ENCODE measurements around the gene COL23A1.

Gene COL23A1

GRCh38 chr5:178307267-178308045, 282.7 kb downstream of the COL23A1 start:
- no peaks in the 10 kb centered on the region for H4K20me1 ChIP-seq (ENCODE audit: insufficient read depth, low read length)
- TF ChIP-seq CTCF (IDR thresholded peaks at IDR 0.05; ENCODE audit: low read depth, low read length) (no peak), EZH2phosphoT487 (IDR thresholded peaks at IDR 0.05; ENCODE audit: low read depth) (no peak)
- H2AFZ ChIP-seq (ENCODE audit: low read depth, low read length) = no peak overlapping the region
- no peaks in the 10 kb centered on the region for H3K4me1 ChIP-seq (ENCODE audit: low read length)
- H3K27ac ChIP-seq (ENCODE audit: low read length) = no peak overlapping the region
- no peak overlapping the region for H3K4me3 ChIP-seq (ENCODE audit: low read length)
- H3K9ac ChIP-seq (ENCODE audit: low read length) = no peak overlapping the region
- H3K79me2 ChIP-seq (ENCODE audit: low read length) = no peaks in the 10 kb centered on the region
- H3K4me2 ChIP-seq (ENCODE audit: low read length) = no peak overlapping the region
- no peaks in the 10 kb centered on the region for H3K36me3 ChIP-seq (replicated peaks; ENCODE audit: low read depth, low read length)
- H3K9me3 ChIP-seq (ENCODE audit: insufficient read depth, low read length) = no peaks in the 10 kb centered on the region
- H3K27me3 ChIP-seq (ENCODE audit: low read depth, low read length) = no peaks in the 10 kb centered on the region

- Histone ChIP-seq H3K27me3 (ENCODE audit: low read depth, low read length) (no peaks in the 10 kb centered on the region), H3K9ac (ENCODE audit: low read length) (no peak overlapping the region), H3K79me2 (ENCODE audit: low read length) (no peaks in the 10 kb centered on the region), H3K36me3 (replicated peaks; ENCODE audit: low read depth, low read length) (no peaks in the 10 kb centered on the region), H3K27ac (ENCODE audit: low read length) (no peak overlapping the region), H3K4me2 (ENCODE audit: low read length) (no peak overlapping the region), H2AFZ (ENCODE audit: low read depth, low read length) (no peak overlapping the region), H3K4me3 (ENCODE audit: low read length) (no peak overlapping the region), H3K4me1 (ENCODE audit: low read length) (no peaks in the 10 kb centered on the region), H4K20me1 (ENCODE audit: insufficient read depth, low read length) (no peaks in the 10 kb centered on the region), H3K9me3 (ENCODE audit: insufficient read depth, low read length) (no peaks in the 10 kb centered on the region)
- TF ChIP-seq CTCF (IDR thresholded peaks at IDR 0.05; ENCODE audit: low read depth, low read length) = no peak
- TF ChIP-seq EZH2phosphoT487 (IDR thresholded peaks at IDR 0.05; ENCODE audit: low read depth) = no peak
Measured at GRCh38 chr5:178306430-178307225, 283.6 kb downstream of the COL23A1 start.

DNA sequence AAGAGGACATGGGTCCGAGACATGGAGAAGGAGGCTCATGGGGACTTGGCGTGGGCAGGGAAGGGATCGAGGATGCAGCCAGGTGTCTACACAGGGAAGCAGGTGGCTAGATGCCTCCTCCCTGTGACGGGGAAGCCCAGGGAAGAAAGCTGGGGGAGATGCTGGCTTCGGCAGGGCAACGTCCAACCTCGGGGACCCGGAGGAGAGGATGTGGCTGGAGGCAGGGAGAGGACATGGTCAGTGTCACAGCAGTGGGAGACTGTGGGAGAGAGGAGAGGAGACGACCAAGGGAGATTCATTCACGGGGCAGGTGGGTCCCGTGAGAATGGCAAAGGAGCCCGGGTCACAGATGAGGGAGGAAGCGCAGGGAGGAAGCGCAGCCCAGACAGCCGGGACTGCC, 284.4 kb downstream of the COL23A1 start:
- no peaks in the 10 kb centered on the region for H3K79me2 ChIP-seq (ENCODE audit: low read length)
- no peaks in the 10 kb centered on the region for H3K4me1 ChIP-seq (ENCODE audit: low read length)
- no peak overlapping the region for H3K27ac ChIP-seq (ENCODE audit: low read length)
- no peaks in the 10 kb centered on the region for H4K20me1 ChIP-seq (ENCODE audit: insufficient read depth, low read length)
- no peak overlapping the region for H2AFZ ChIP-seq (ENCODE audit: low read depth, low read length)
- H3K36me3 ChIP-seq (replicated peaks; ENCODE audit: low read depth, low read length) = no peaks in the 10 kb centered on the region
- TF ChIP-seq EZH2phosphoT487 (IDR thresholded peaks at IDR 0.05; ENCODE audit: low read depth) (no peak), CTCF (IDR thresholded peaks at IDR 0.05; ENCODE audit: low read depth, low read length) (no peak)
- no peaks in the 10 kb centered on the region for H3K27me3 ChIP-seq (ENCODE audit: low read depth, low read length)
- no peak overlapping the region for H3K9ac ChIP-seq (ENCODE audit: low read length)
- H3K9me3 ChIP-seq (ENCODE audit: insufficient read depth, low read length) = no peaks in the 10 kb centered on the region
- no peak overlapping the region for H3K4me3 ChIP-seq (ENCODE audit: low read length)
- H3K4me2 ChIP-seq (ENCODE audit: low read length) = no peak overlapping the region

All from OCI-LY3 (cell line).